GM10266 (cell line): Measurements from ENCODE around the gene SUPT20HL1.
"Not testable (repeated sequence)": the region's sequence is repeated elsewhere in the genome, so short reads cannot be mapped to it uniquely, and the experiment has no call there.

Source experiments
- DNase-seq: peaks from one replicate; pipeline ENCODE4 v3.0.0; 2012; ENCODE audit errors: extremely low spot score
- TF ChIP-seq, protein P1 (sequence below): IDR thresholded peaks from 2 replicates; pipeline ENCODE4 v1.5.1; 2012; ENCODE audit warnings: mild to moderate bottlenecking, low read depth; ENCODE audit not compliant: control insufficient read depth, insufficient read depth; ENCODE audit errors: missing control alignments

Gene SUPT20HL1

DNA sequence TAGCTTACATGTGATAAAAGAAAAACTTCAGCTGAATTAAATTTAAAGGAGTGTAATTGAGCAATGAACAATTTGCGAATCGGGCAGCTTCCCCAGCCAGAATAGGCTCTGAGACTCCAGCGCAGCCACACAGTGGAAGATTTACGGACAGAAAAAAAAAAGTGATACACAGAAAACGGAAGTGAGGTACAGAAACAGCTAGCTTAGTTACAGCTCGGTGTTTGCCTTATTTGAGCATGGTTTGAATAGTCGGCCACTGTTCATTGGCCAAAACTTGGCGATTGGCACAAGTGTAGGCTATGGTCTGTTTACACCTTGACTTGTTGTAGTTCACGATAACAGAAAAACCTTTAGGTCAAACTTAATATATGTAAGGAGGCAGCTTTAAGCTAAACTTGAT, 16.7 kb upstream of the SUPT20HL1 start:
- TF ChIP-seq, protein P1, sequence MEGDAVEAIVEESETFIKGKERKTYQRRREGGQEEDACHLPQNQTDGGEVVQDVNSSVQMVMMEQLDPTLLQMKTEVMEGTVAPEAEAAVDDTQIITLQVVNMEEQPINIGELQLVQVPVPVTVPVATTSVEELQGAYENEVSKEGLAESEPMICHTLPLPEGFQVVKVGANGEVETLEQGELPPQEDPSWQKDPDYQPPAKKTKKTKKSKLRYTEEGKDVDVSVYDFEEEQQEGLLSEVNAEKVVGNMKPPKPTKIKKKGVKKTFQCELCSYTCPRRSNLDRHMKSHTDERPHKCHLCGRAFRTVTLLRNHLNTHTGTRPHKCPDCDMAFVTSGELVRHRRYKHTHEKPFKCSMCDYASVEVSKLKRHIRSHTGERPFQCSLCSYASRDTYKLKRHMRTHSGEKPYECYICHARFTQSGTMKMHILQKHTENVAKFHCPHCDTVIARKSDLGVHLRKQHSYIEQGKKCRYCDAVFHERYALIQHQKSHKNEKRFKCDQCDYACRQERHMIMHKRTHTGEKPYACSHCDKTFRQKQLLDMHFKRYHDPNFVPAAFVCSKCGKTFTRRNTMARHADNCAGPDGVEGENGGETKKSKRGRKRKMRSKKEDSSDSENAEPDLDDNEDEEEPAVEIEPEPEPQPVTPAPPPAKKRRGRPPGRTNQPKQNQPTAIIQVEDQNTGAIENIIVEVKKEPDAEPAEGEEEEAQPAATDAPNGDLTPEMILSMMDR, result no peak
- DNase-seq, result peak; percentile 7

DNA sequence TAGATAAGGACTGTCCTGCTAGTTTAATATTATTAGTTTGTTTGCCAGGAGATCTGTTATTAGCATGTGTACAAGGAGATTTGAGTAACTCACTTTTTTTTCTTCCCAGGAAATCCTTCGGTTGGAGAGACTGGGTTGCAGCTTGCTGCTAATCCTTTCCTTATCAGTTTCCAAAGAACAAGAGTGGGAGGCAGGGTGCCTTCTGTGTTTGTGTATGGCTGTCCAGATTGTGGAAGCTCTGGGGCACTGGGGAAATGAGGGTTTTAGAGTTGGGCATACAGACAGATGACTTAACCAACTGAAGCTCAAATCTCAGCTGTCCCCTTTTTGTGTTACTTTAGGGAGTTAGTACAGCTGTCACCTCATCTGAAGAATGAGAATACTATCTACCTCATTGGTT, 12.6 kb upstream of the SUPT20HL1 start:
- TF ChIP-seq, protein P1, result no peak
- no peak for DNase-seq

DNA sequence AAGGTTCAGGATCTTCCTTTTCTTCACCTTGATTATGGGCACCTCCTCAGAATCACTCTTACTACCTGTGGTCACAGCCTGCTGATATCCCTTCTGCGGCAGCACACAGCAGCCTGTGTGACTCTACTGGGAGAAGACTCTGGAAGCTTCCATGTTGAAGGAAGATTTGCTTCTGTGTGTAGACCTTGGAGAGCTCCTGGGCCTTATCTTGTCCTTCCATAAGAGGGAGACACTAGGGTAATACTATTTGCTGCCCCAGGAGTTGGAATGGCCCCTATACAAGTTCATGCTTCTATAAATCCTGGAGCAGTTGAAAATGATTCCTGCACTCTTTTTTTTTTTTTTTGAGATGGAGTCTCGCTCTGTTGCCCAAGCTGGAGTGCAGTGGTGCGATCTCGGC, 10.2 kb upstream of the SUPT20HL1 start:
- TF ChIP-seq, protein P1, result no peak
- no peak for DNase-seq

DNA sequence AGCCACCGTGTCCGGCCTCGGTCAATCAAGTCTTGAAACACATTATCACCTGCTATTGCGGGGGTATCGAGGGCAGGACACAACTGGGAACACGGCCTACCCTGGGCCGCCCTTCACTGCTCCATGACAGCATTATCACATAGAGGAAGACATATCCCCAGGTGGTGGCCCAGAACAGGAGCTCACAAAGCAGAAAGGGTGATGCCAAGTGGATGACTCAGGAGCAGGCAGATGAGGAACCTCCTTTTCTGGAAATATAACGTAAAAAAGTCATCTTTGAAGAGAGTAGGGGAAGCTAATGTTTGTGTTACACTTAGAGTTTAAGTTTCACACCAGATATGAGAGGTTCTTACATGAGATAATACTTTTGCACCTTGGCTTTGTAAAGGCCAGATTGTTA, 5.3 kb upstream of the SUPT20HL1 start:
- no peak for DNase-seq
- TF ChIP-seq, protein P1, result no peak

DNA sequence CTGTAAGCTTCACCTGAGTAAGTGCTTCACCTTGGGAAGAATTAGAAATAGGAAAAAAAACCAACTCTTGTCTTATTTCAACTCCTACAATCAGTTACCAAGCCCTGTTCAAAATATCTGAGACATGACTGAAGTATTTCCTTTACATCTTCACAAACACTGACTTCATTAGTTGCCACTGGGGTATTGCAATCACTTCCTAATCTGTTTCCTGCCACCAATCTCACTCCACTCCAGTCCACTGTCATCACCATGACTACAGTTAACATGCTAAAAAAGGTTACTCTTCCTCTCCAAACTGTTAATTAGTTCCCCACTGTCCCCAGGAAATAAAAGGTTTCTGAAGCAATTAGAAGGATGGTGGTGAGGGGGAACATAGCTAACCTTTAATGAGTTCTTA, 3.3 kb upstream of the SUPT20HL1 start:
- DNase-seq, result no peak
- TF ChIP-seq, protein P1, result no peak

DNA sequence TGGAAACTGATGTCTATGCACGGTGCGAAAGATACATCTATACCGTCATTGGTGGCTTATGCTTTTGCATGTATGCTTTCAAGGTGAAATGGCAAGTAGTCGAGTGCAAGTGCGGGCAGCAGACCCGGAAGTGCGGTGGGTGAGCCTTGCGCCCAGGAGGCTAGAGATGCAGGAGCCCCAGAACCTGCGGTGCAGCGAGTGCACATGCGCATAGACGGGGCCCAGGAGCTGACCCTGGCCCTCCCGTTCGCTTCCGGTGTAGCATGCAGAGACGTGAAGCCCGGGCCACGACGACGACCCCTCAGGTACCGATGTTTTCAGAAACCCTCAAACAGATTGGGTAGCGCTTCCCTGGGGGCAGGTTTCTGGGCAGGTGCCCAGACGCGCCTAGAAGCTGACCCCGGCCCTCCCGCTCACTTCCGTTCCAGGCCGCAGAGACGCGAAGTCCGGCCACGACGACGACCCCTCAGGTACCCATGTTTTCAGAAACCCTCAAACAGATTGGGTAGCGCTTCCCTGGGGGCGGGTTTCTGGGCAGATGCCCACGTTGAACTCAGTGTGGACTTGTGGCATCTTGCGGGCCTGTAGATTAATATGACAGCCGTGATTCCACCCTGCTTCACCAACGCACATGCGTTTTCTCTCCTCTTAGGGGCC, 1.8 kb downstream of the SUPT20HL1 start:
- DNase-seq, result not testable (repeated sequence)

DNA sequence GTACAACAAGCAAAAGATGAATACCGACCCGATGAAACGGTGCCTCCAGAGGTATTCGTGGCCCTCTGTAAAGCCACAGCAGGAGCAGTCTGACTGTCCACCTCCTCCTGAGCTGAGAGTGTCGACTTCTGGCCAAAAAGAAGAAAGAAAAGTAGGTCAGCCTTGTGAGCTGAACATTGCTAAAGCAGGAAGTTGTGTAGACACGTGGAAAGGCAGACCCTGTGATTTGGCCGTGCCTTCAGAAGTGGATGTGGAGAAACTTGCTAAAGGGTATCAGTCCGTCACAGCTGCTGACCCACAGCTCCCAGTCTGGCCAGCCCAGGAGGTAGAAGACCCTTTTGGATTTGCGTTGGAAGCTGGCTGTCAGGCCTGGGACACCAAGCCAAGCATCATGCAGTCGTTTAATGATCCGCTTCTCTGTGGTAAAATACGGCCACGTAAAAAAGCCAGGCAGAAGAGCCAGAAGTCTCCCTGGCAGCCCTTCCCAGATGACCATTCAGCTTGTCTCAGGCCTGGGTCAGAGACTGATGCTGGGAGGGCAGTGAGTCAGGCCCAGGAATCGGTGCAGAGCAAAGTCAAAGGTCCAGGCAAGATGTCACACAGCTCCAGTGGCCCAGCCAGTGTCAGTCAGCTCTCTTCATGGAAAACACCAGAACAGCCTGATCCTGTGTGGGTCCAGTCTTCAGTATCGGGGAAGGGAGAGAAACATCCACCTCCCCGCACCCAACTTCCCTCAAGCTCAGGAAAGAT, 3.2 kb downstream of the SUPT20HL1 start:
- DNase-seq, result not testable (repeated sequence)

DNA sequence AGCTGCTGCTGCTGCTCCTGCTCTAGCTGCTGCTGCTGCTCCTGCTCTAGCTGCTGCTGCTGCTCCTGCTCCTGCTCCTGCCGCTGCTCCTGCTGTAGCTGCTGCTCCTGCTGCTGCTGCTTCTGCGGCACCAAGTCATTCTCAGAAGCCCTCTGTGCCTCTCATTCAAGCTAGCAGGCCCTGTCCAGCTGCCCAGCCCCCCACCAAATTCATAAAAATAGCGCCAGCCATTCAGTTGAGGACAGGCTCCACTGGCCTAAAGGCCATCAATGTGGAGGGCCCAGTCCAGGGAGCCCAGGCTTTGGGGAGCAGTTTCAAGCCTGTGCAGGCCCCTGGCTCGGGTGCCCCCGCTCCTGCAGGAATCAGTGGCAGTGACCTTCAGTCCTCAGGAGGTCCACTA, 3.9 kb downstream of the SUPT20HL1 start:
- DNase-seq, result no peak
- TF ChIP-seq, protein P1, result no peak
